Thyroid gland (tissue), 4 donors: ENCODE results near the gene MYADML2.

ENCODE experiments used
- CTCF ChIP-seq, 6 experiments: fragments of 200-600 bp in 3 of 6; fragments of 450-650 bp in 3 of 6; sonication (generic) in 3 of 6; IDR thresholded peaks; one replicate each; pipeline ENCODE4 v1.5.1; 2016 to 2019; ENCODE audit warnings: antibody characterized with exemption in 6 of 6, mild to moderate bottlenecking in 2 of 6, inconsistent platforms in 1 of 6, moderate library complexity in 1 of 6
- POLR2A ChIP-seq, 2 donors: fragments of 450-650 bp; IDR thresholded peaks; one replicate each; pipeline ENCODE4 v1.6.1; 2017; ENCODE audit warnings: antibody characterized with exemption in 2 of 2, mild to moderate bottlenecking in 2 of 2, moderate library complexity in 1 of 2

- TF ChIP-seq CTCF (IDR thresholded peaks at IDR 0.05) (no peak), POLR2A (IDR thresholded peaks at IDR 0.05) (no peak)
These were observed 33.8 kb upstream of the MYADML2 start for GRCh38 chr17:81980707-81981343.
